ENCODE measurements around the gene COL28A1.

DNA sequence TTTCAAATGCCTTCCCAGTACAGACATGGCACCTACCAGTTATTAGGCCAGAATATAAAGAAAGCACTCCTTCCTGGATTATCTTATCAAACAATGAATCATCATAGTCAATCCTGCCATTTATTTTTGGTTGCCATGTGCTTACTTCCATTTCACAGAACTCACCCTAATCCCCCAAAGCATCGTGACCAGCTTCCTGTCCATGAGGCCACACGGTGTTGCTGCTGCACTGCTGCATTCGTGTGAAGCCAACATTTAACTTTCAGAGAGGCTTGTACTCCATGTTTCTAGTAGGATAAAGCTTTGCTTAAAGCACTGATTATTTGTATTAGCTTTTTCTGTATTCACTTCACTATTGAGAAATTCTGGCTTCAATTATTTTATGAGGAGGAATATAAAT lies 14.4 kb downstream of the COL28A1 start:
- TF ChIP-seq YY1 (IDR thresholded peaks at IDR 0.05; ENCODE audit: insufficient read depth, insufficient read length) (no peak), SUZ12 (IDR thresholded peaks at IDR 0.05; ENCODE audit: extremely low read depth, insufficient read depth, insufficient read length) (no peak), ZNF274 (IDR thresholded peaks at IDR 0.05; ENCODE audit: low read depth, low read length) (no peak)

Measured in NT2/D1 (cell line).